ENCODE data around the gene PRDX1.

DNA sequence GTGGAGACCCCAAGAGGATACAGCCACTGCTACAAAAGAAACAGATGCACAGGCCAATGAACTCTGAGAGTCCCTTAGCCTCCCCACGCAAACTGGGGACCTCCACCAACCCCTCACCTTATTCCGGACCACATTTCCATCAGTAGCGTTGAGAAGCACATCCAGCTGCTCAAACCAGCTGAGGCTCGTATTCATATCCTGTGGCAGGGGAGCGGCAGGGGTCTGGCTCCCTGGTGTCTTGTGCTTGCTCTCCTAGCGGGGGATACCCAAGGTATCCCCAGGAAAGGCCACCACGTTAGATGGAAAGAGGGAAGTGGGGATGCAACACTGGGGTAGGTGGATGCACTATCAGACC is 22.3 kb downstream of the PRDX1 start:
- TF ChIP-seq EZH2 (IDR thresholded peaks at IDR 0.05; ENCODE audit: low read length, unreplicated experiment) (no peak), EZH2phosphoT487 (IDR thresholded peaks at IDR 0.05; ENCODE audit: borderline replicate concordance, low read length) (no peak)
- TF ChIP-seq, protein P1, sequence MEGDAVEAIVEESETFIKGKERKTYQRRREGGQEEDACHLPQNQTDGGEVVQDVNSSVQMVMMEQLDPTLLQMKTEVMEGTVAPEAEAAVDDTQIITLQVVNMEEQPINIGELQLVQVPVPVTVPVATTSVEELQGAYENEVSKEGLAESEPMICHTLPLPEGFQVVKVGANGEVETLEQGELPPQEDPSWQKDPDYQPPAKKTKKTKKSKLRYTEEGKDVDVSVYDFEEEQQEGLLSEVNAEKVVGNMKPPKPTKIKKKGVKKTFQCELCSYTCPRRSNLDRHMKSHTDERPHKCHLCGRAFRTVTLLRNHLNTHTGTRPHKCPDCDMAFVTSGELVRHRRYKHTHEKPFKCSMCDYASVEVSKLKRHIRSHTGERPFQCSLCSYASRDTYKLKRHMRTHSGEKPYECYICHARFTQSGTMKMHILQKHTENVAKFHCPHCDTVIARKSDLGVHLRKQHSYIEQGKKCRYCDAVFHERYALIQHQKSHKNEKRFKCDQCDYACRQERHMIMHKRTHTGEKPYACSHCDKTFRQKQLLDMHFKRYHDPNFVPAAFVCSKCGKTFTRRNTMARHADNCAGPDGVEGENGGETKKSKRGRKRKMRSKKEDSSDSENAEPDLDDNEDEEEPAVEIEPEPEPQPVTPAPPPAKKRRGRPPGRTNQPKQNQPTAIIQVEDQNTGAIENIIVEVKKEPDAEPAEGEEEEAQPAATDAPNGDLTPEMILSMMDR (conservative IDR thresholded peaks at IDR 0.05; ENCODE audit: low read depth, low read length), result no peak
